ENCODE data around the gene YWHAG.
A peak's percentile ranks its signal among the peaks of the same experiment; 100 is the strongest.
"Not testable (repeated sequence)": the region's sequence is repeated elsewhere in the genome, so short reads cannot be mapped to it uniquely, and the experiment has no call there.

YWHAG gene

DNA sequence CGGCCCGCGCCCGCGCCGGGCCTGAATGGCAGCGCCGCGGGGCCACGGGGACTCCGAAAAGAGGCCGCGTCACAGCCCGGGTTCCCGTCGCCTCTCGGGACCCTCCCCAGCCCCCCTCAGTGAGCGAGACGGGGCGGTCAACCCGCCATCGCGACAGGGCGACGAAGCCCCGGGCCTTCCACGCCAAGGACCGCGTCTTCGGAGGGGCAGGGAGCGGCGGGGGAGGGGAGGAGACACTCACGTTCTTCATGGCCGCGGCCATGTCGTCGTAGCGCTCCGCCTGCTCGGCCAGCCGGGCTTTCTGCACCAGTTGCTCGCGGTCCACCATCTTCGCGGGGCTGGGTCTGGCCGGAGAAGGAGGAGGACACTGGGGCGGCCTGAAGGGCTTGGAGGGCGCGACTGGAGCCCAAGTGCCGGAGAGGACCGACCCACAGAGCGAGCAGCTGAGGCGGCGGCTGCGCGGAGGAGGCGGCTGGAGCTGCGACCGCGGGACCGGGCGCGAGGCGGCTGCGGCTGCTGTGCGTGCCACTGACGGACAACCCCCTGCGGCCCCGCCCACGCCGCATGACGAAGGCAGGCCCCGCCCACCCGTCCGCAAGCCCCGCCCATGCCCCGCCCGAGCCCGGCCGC lies at the start of gene YWHAG:
YWHAG (minus strand) TSS at position 511 of the 630 bp plus-strand sequence; CDS start at position 328, 183 bp downstream.
- H3K9me3 ChIP-seq (ENCODE audit: control insufficient read depth, low read length), result no peaks in the 10 kb centered on the region
- peak; percentile 96 for DNase-seq (ENCODE audit: low read depth)
- H3K9ac ChIP-seq (ENCODE audit: low read length), result peak within 1 kb of the TSS; percentile 99

DNA sequence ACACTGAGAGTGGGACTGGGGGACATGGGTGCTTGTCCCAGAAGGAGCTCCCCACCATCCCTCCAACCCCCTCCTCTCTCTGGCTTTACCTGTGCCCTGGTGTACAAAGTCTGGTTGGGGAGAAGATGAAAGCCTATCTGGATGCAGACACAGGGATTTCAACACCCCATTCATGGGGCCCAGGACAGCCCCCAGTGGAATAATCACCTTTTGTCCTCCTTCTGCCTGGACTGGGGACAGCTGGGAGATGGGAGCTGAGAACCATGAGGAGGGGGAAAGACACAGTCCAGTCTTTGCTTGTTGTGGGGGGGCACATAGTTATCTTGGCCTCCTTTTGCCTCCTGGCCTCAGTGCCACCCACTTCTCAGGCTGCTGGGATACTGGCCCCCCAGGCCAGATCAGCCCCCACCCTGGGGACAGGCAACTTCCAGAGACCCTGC lies 49.4 kb upstream of the YWHAG start:
- no peak for DNase-seq (ENCODE audit: low read depth)
- Histone ChIP-seq H3K4me3 (ENCODE audit: low read length) (no peak overlapping the region), H3K36me3 (ENCODE audit: control insufficient read depth, insufficient read depth, low read length, severe bottlenecking) (no peaks in the 10 kb centered on the region), H3K9ac (ENCODE audit: low read length) (no peak overlapping the region), H3K4me1 (ENCODE audit: control insufficient read depth, insufficient read depth, low read length) (no peaks in the 10 kb centered on the region), H3K9me3 (ENCODE audit: control insufficient read depth, low read length) (no peaks in the 10 kb centered on the region), H3K27me3 (replicated peaks; ENCODE audit: control insufficient read depth, insufficient read depth, low read length) (peaks cover 3% of the 10 kb centered on the region)

More for the DNA sequence above, at the start of gene YWHAG:
- Histone ChIP-seq H3K4me3 (ENCODE audit: low read length) (peak within 1 kb of the TSS; percentile 100), H3K27me3 (replicated peaks; ENCODE audit: control insufficient read depth, insufficient read depth, low read length) (no peaks in the 10 kb centered on the region), H3K4me1 (ENCODE audit: control insufficient read depth, insufficient read depth, low read length) (peaks cover 38% of the 10 kb centered on the region), H3K36me3 (ENCODE audit: control insufficient read depth, insufficient read depth, low read length, severe bottlenecking) (peaks cover 29% of the 10 kb centered on the region)

DNA sequence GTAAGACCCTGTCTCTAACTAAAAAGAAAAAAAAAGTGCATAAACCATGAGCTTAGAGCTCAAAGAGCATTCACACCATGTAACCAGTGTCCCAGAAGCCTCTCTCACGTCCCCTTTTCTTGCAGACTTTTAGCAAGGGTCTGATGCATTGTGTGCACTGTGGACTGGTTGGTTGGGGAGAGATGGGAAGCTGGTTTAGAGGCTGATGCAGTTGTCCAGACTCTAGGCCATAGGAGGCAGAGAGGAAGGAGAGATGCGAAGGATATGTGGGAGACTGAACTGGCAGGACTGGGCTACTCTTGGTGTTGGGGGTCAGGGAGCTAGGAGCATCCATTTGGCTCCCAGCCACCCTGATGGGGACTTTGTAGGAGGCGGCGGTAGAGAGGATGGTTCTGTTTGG lies 48.9 kb upstream of the YWHAG start:
- Histone ChIP-seq H3K9me3 (ENCODE audit: control insufficient read depth, low read length) (no peaks in the 10 kb centered on the region), H3K4me1 (ENCODE audit: control insufficient read depth, insufficient read depth, low read length) (no peaks in the 10 kb centered on the region), H3K4me3 (ENCODE audit: low read length) (no peak overlapping the region), H3K27me3 (replicated peaks; ENCODE audit: control insufficient read depth, insufficient read depth, low read length) (peaks cover 3% of the 10 kb centered on the region), H3K9ac (ENCODE audit: low read length) (no peak overlapping the region), H3K36me3 (ENCODE audit: control insufficient read depth, insufficient read depth, low read length, severe bottlenecking) (no peaks in the 10 kb centered on the region)
- DNase-seq (ENCODE audit: low read depth), result no peak

DNA sequence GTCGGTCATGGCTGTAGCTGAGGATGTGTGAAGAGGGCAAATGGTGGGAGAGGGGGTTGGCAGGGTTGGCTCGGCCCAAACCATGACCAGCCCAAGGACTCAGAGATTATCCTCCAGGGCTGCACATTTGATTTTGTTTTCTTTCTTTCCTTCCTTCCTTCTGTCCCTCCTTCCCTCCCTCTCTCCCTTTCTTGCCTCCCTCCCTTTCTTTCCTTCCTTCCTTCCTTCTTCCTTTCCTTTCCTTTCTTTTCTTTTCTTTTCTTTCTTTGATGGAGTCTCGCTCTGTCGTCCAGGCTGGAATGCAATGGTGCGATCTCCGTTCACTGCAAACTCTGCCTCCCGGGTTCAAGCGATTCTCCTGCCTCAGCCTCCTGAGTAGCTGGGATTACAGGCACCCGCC lies 46.9 kb upstream of the YWHAG start:
- no peak for DNase-seq (ENCODE audit: low read depth)
- Histone ChIP-seq H3K4me3 (ENCODE audit: low read length) (no peak overlapping the region), H3K9ac (ENCODE audit: low read length) (no peak overlapping the region), H3K36me3 (ENCODE audit: control insufficient read depth, insufficient read depth, low read length, severe bottlenecking) (no peaks in the 10 kb centered on the region), H3K4me1 (ENCODE audit: control insufficient read depth, insufficient read depth, low read length) (no peaks in the 10 kb centered on the region), H3K27me3 (replicated peaks; ENCODE audit: control insufficient read depth, insufficient read depth, low read length) (no peaks in the 10 kb centered on the region), H3K9me3 (ENCODE audit: control insufficient read depth, low read length) (no peaks in the 10 kb centered on the region)

DNA sequence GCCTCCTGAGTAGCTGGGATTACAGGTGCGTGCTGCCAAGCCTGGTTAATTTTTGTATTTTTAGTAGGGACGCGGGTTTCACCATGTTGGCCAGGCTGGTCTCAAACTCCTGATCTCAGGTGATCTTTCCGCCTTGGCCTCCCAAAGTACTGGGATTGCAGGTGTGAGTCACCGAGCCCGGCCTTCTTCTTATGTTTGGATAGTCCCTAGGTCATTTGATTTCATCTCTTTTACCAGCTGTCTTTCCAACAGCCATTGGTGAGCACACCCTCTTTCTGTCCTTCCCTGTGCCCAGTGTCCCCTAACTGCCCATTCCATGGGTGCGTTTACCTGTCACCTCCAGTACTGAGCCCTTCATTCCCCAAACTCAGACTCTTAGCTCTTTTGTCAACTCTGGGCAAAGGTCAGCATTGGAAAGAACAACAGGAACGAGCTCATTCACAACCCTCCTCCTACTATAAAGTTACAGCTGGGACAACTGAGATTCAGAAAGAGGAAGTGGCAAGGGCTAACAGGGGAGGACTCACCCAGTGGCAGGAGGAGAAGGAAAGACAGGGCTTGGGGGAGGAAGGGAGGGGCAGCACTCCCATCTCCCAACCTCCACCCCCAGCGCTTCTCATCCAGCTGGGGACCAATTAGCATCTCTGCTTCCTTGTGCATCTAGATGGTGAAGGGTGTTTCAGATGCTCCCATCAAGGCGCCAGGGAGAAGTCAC lies 45.1 kb upstream of the YWHAG start:
- Histone ChIP-seq H3K4me1 (ENCODE audit: control insufficient read depth, insufficient read depth, low read length) (no peaks in the 10 kb centered on the region), H3K27me3 (replicated peaks; ENCODE audit: control insufficient read depth, insufficient read depth, low read length) (no peaks in the 10 kb centered on the region), H3K9me3 (ENCODE audit: control insufficient read depth, low read length) (no peaks in the 10 kb centered on the region), H3K9ac (ENCODE audit: low read length) (no peak overlapping the region), H3K36me3 (ENCODE audit: control insufficient read depth, insufficient read depth, low read length, severe bottlenecking) (no peaks in the 10 kb centered on the region), H3K4me3 (ENCODE audit: low read length) (no peak overlapping the region)
- DNase-seq (ENCODE audit: low read depth), result no peak

DNA sequence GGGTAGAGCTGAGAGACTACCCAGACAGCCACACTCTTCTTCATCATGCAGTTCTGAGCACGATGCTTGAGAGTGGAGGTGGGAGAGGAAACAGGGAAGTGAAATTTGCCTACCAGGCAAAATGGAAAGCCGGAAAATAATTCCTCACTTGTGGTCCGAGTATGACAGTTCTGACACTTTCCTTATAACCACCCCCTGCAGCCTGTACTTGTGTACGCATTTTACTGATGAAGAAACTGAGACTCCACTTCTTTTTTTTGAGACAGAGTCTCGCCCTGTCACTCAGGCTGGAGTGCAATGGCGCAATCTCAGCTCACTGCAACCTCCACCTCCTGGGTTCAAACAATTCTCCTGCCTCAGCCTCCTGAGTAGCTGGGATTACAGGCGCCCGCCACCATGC lies 44.3 kb upstream of the YWHAG start:
- H3K9ac ChIP-seq (ENCODE audit: low read length); H3K4me1 ChIP-seq (ENCODE audit: control insufficient read depth, insufficient read depth, low read length); DNase-seq (ENCODE audit: low read depth); H3K4me3 ChIP-seq (ENCODE audit: low read length); H3K9me3 ChIP-seq (ENCODE audit: control insufficient read depth, low read length); H3K27me3 ChIP-seq (replicated peaks; ENCODE audit: control insufficient read depth, insufficient read depth, low read length); H3K36me3 ChIP-seq (ENCODE audit: control insufficient read depth, insufficient read depth, low read length, severe bottlenecking): not testable (repeated sequence)

GRCh38 chr7:76400248-76400647 lies 41.5 kb upstream of the YWHAG start:
- no peak overlapping the region for H3K4me3 ChIP-seq (ENCODE audit: low read length)
- peaks cover 14% of the 10 kb centered on the region for H3K4me1 ChIP-seq (ENCODE audit: control insufficient read depth, insufficient read depth, low read length)
- no peaks in the 10 kb centered on the region for H3K9me3 ChIP-seq (ENCODE audit: control insufficient read depth, low read length)
- H3K36me3 ChIP-seq (ENCODE audit: control insufficient read depth, insufficient read depth, low read length, severe bottlenecking), result no peaks in the 10 kb centered on the region
- no peak overlapping the region for H3K9ac ChIP-seq (ENCODE audit: low read length)
- H3K27me3 ChIP-seq (replicated peaks; ENCODE audit: control insufficient read depth, insufficient read depth, low read length), result no peaks in the 10 kb centered on the region
- no peak for DNase-seq (ENCODE audit: low read depth)

DNA sequence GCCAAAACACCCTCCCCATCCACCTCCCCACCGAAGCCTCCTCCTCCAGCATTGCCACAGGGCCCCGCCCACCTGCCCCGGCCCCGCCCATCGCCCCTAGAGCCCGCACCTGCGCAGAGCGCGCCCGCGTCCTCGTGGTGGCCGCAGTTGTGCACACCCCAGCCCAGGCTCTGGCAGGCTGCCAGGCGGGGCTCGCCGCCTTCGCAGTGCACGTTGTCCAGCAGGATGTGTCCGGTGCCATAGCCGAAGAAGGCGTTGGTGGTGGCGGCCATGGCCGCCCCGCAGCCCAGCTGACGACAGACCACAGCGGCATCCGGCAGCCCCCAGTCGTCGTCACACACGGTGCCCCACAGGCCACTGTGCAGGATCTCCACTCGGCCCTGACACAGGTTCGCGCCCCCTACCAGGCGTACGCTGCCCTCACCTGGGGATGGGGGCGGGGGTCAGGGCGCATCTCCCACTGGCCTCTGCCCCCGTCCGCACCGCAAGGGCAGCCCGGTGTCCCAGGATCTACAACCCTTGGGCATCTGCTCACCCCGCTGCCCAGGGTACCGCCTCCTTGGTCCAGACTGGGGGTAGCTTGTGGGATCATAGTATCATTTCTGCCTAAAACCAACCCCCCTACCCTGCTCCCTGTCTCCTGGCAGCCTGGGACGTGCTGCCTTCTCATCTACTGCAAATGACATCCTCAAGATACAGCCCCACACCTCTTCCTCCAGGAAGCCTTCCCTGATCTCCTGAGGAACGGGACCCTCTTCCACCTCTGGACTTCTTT lies 38.8 kb upstream of the YWHAG start:
- Histone ChIP-seq H3K9ac (ENCODE audit: low read length) (peak overlapping the region; percentile 72), H3K27me3 (replicated peaks; ENCODE audit: control insufficient read depth, insufficient read depth, low read length) (no peaks in the 10 kb centered on the region), H3K4me3 (ENCODE audit: low read length) (peak overlapping the region; percentile 79), H3K9me3 (ENCODE audit: control insufficient read depth, low read length) (no peaks in the 10 kb centered on the region), H3K4me1 (ENCODE audit: control insufficient read depth, insufficient read depth, low read length) (peaks cover 27% of the 10 kb centered on the region), H3K36me3 (ENCODE audit: control insufficient read depth, insufficient read depth, low read length, severe bottlenecking) (no peaks in the 10 kb centered on the region)
- DNase-seq (ENCODE audit: low read depth), result peak; percentile 16

GRCh38 chr7:76396864-76397263 lies 38.1 kb upstream of the YWHAG start:
- H3K9ac ChIP-seq (ENCODE audit: low read length), result no peak overlapping the region
- H3K4me3 ChIP-seq (ENCODE audit: low read length), result peak overlapping the region; percentile 79
- no peaks in the 10 kb centered on the region for H3K9me3 ChIP-seq (ENCODE audit: control insufficient read depth, low read length)
- no peaks in the 10 kb centered on the region for H3K27me3 ChIP-seq (replicated peaks; ENCODE audit: control insufficient read depth, insufficient read depth, low read length)
- H3K4me1 ChIP-seq (ENCODE audit: control insufficient read depth, insufficient read depth, low read length), result peaks cover 30% of the 10 kb centered on the region
- no peaks in the 10 kb centered on the region for H3K36me3 ChIP-seq (ENCODE audit: control insufficient read depth, insufficient read depth, low read length, severe bottlenecking)
- no peak for DNase-seq (ENCODE audit: low read depth)

- Histone ChIP-seq H3K9ac (ENCODE audit: low read length) (no peak overlapping the region), H3K4me1 (ENCODE audit: control insufficient read depth, insufficient read depth, low read length) (peaks cover 30% of the 10 kb centered on the region), H3K9me3 (ENCODE audit: control insufficient read depth, low read length) (no peaks in the 10 kb centered on the region), H3K4me3 (ENCODE audit: low read length) (no peak overlapping the region), H3K36me3 (ENCODE audit: control insufficient read depth, insufficient read depth, low read length, severe bottlenecking) (no peaks in the 10 kb centered on the region), H3K27me3 (replicated peaks; ENCODE audit: control insufficient read depth, insufficient read depth, low read length) (no peaks in the 10 kb centered on the region)
- no peak for DNase-seq (ENCODE audit: low read depth)
Measured at GRCh38 chr7:76395965-76396726, 37.4 kb upstream of the YWHAG start.

DNA sequence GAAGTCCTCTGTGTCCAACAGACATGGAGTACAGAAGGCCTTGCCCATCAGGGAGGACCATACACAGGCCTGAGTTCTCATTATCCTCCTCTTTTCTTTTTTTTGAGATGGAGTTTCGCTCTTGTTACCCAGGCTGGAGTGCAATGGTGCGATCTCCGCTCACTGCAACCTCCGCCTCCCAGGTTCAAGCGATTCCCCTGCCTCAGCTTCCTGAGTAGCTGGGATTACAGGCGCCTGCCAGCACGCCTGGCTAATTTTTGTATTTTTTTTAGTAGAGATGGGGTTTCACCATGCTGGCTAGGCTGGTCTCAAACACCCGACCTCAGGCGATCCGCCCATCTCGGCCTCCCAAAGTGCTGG lies 36.8 kb upstream of the YWHAG start:
- not testable (repeated sequence) for H3K36me3 ChIP-seq (ENCODE audit: control insufficient read depth, insufficient read depth, low read length, severe bottlenecking); DNase-seq (ENCODE audit: low read depth); H3K4me3 ChIP-seq (ENCODE audit: low read length); H3K9me3 ChIP-seq (ENCODE audit: control insufficient read depth, low read length); H3K9ac ChIP-seq (ENCODE audit: low read length); H3K27me3 ChIP-seq (replicated peaks; ENCODE audit: control insufficient read depth, insufficient read depth, low read length)
- H3K4me1 ChIP-seq (ENCODE audit: control insufficient read depth, insufficient read depth, low read length), result peaks cover 30% of the 10 kb centered on the region
